HUES6 (cell line): ENCODE data around the gene GDI1.
A peak's percentile ranks its signal among the peaks of the same experiment; 100 is the strongest.

ENCODE experiments used
- H3K27ac ChIP-seq: 2 replicates; pipeline ENCODE4 v1.7.0; 2013; ENCODE audit warnings: low read depth, mild to moderate bottlenecking, low read length, inconsistent platforms
- H3K27me3 ChIP-seq: 2 replicates; pipeline ENCODE4 v1.6.1; 2013; ENCODE audit warnings: low read length; ENCODE audit not compliant: control insufficient read depth, insufficient read depth
- H3K36me3 ChIP-seq: 2 replicates; pipeline ENCODE4 v1.6.1; 2013; ENCODE audit warnings: low read length; ENCODE audit not compliant: control insufficient read depth, insufficient read depth
- H3K4me1 ChIP-seq: 2 replicates; pipeline ENCODE4 v1.6.1; 2013; ENCODE audit warnings: low read length; ENCODE audit not compliant: control insufficient read depth, insufficient read depth
- H3K4me3 ChIP-seq: 2 replicates; pipeline ENCODE4 v1.5.1; 2013; ENCODE audit warnings: low read depth, low read length
- H3K9ac ChIP-seq: one replicate; pipeline ENCODE4 v1.6.1; 2013; ENCODE audit warnings: mild to moderate bottlenecking, low read length
- H3K9me3 ChIP-seq: 2 replicates; pipeline ENCODE4 v1.6.1; 2013; ENCODE audit warnings: low read depth, low read length; ENCODE audit not compliant: control insufficient read depth, insufficient read depth

The GDI1 gene

GRCh38 chrX:154430916-154431315 lies 6.0 kb upstream of the GDI1 start:
- Histone ChIP-seq H3K9me3 (peaks cover 30% of the 10 kb centered on the region; the same call in 1 of the 2 replicates), H3K4me1 (peaks cover 15% of the 10 kb centered on the region; the same call in 1 of the 2 replicates), H3K9ac (no peak overlapping the region), H3K27me3 (no peaks in the 10 kb centered on the region), H3K27ac (no peak overlapping the region), H3K4me3 (no peak overlapping the region), H3K36me3 (peaks cover 31% of the 10 kb centered on the region)

- Histone ChIP-seq H3K4me3 (no peak overlapping the region), H3K9ac (no peak overlapping the region), H3K9me3 (peaks cover 30% of the 10 kb centered on the region; the same call in 1 of the 2 replicates), H3K27ac (no peak overlapping the region), H3K36me3 (peaks cover 31% of the 10 kb centered on the region), H3K27me3 (no peaks in the 10 kb centered on the region), H3K4me1 (peaks cover 19% of the 10 kb centered on the region; the same call in 1 of the 2 replicates)
Observed at GRCh38 chrX:154431341-154431740, 5.6 kb upstream of the GDI1 start.

GRCh38 chrX:154432210-154432609 lies 4.7 kb upstream of the GDI1 start:
- H3K4me1 ChIP-seq = peaks cover 19% of the 10 kb centered on the region; the same call in 1 of the 2 replicates
- H3K36me3 ChIP-seq = peaks cover 31% of the 10 kb centered on the region
- no peaks in the 10 kb centered on the region for H3K27me3 ChIP-seq
- no peak overlapping the region for H3K9ac ChIP-seq
- H3K27ac ChIP-seq = no peak overlapping the region
- peaks cover 30% of the 10 kb centered on the region; the same call in 1 of the 2 replicates for H3K9me3 ChIP-seq
- H3K4me3 ChIP-seq = no peak overlapping the region

- Histone ChIP-seq H3K27ac (no peak overlapping the region), H3K36me3 (peaks cover 32% of the 10 kb centered on the region), H3K27me3 (no peaks in the 10 kb centered on the region)
Observed at GRCh38 chrX:154433605-154434004, 3.3 kb upstream of the GDI1 start.

GRCh38 chrX:154434394-154435168 lies 2.4 kb upstream of the GDI1 start:
- peaks cover 30% of the 10 kb centered on the region; the same call in 1 of the 2 replicates for H3K9me3 ChIP-seq
- H3K27ac ChIP-seq = no peak overlapping the region
- H3K36me3 ChIP-seq = peaks cover 39% of the 10 kb centered on the region
- H3K4me1 ChIP-seq = peaks cover 27% of the 10 kb centered on the region; the same call in 1 of the 2 replicates
- no peak overlapping the region for H3K4me3 ChIP-seq
- no peaks in the 10 kb centered on the region for H3K27me3 ChIP-seq
- no peak overlapping the region for H3K9ac ChIP-seq

More at GRCh38 chrX:154433605-154434004, 3.3 kb upstream of the GDI1 start:
- Histone ChIP-seq H3K4me1 (peaks cover 27% of the 10 kb centered on the region; the same call in 1 of the 2 replicates), H3K9me3 (peaks cover 30% of the 10 kb centered on the region; the same call in 1 of the 2 replicates), H3K9ac (no peak overlapping the region), H3K4me3 (no peak overlapping the region)

- Histone ChIP-seq H3K4me3 (no peak overlapping the region), H3K9me3 (peaks cover 33% of the 10 kb centered on the region; the same call in 1 of the 2 replicates), H3K4me1 (peaks cover 27% of the 10 kb centered on the region; the same call in 1 of the 2 replicates), H3K27ac (no peak overlapping the region), H3K27me3 (no peaks in the 10 kb centered on the region), H3K36me3 (peaks cover 45% of the 10 kb centered on the region), H3K9ac (no peak overlapping the region)
Observed at GRCh38 chrX:154435171-154435733, 1.7 kb upstream of the GDI1 start.

- peak overlapping the region; percentile 75 for H3K4me3 ChIP-seq
- H3K9me3 ChIP-seq = peaks cover 35% of the 10 kb centered on the region; the same call in 1 of the 2 replicates
- H3K4me1 ChIP-seq = peaks cover 19% of the 10 kb centered on the region; the same call in 1 of the 2 replicates
- peak overlapping the region; percentile 86 for H3K9ac ChIP-seq
- H3K27ac ChIP-seq = peak overlapping the region; percentile 89; the same call in 1 of the 2 replicates
- H3K27me3 ChIP-seq = no peaks in the 10 kb centered on the region
- peaks cover 57% of the 10 kb centered on the region for H3K36me3 ChIP-seq
Observed at GRCh38 chrX:154436374-154436982, 476 bp upstream of the GDI1 start.

GRCh38 chrX:154437971-154438893 lies 1.3 kb downstream of the GDI1 start:
- Histone ChIP-seq H3K36me3 (peaks cover 53% of the 10 kb centered on the region), H3K27me3 (no peaks in the 10 kb centered on the region), H3K27ac (no peak overlapping the region), H3K4me1 (peaks cover 20% of the 10 kb centered on the region; the same call in 1 of the 2 replicates), H3K4me3 (peak overlapping the region; percentile 75), H3K9ac (peak overlapping the region; percentile 52), H3K9me3 (peaks cover 32% of the 10 kb centered on the region; the same call in 1 of the 2 replicates)

GRCh38 chrX:154439841-154440240 lies 2.9 kb downstream of the GDI1 start:
- Histone ChIP-seq H3K4me3 (no peak overlapping the region), H3K27ac (no peak overlapping the region), H3K27me3 (no peaks in the 10 kb centered on the region), H3K9me3 (peaks cover 28% of the 10 kb centered on the region; the same call in 1 of the 2 replicates), H3K9ac (no peak overlapping the region), H3K4me1 (peaks cover 20% of the 10 kb centered on the region; the same call in 1 of the 2 replicates), H3K36me3 (peaks cover 39% of the 10 kb centered on the region)
